ENCODE results near the gene UBE2S. TPM values are rescaled to one million over a fixed set of nuclear protein-coding genes. Genes with fewer than 3 reads are reported as not detected.

UBE2S gene
- total RNA-seq, 1 donor from 2014 or later = 82.6 TPM

DNA sequence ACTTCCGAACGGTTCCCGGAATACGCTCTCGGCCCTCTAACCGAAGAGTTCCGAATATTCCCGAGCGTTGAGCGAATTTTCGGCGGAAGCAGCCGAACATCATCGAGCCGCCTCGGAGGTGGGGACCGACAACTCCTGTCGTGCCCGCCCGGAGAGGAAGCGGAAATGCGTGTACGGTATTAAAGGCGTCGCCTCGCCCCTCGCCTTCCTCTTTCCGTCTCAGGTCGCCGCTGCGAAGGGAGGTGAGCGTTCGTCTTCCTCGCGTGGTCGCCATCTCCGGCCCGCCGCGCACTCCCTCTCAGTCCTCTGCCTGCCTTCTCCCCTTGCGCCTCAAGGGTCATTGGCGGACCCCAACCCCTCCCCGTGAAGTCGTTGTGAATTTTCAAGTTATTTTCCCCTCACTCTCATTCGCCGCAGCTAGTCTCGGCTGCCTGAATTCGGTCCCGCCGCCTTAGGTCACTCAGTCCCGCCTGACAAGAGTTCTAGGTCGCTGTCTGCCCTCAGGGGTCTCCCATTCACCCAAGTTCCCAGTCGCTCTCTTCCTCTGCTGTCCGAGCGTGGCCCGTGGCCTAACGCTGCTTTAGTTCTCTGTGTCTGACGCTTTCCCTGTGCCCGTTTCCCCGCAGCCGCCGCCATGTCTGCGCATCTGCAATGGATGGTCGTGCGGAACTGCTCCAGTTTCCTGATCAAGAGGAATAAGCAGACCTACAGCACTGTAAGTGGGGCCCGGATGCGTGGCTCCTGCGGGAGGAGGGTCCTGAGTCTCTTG is 21.7 kb downstream of the UBE2S start, which contains the start of gene RPL28:
Gene RPL28 (plus strand): TSS at position 209 of the 769 bp plus-strand sequence. CDS start 426 bp downstream, at position 635.
- peak within 1 kb of the TSS; percentile 68 to 91 for H3K4me3 ChIP-seq
- H3K36me3 ChIP-seq = peaks cover 28 to 32% of the 10 kb centered on the region in 2 donors
- peak; percentile 92 to 99 for DNase-seq (ENCODE audit: low spot score in 2 of 2)
- no peaks in the 10 kb centered on the region for H3K9me3 ChIP-seq
- H3K27ac ChIP-seq = peak within 1 kb of the TSS; percentile 92 to 93
- no peak for TF ChIP-seq CTCF (IDR thresholded peaks at IDR 0.05)
- H3K4me1 ChIP-seq = peaks cover 11 to 39% of the 10 kb centered on the region in 2 donors
- no peaks in the 10 kb centered on the region for H3K27me3 ChIP-seq
- intact Hi-C loops (cut with DNase I) = loop anchor here (1.0 to 10.0 kb wide), 8 partner anchors 21 to 261 kb away; partner anchors contain the start of genes CCDC106, HSPBP1, ISOC2 and KMT5C

GRCh38 chr19:55384920-55385723 is 22.5 kb downstream of the UBE2S start:
- Histone ChIP-seq H3K4me3 (peak overlapping the region; percentile 68 to 91), H3K9me3 (no peaks in the 10 kb centered on the region), H3K27me3 (no peaks in the 10 kb centered on the region), H3K27ac (peak overlapping the region; percentile 92 to 93), H3K4me1 (peaks cover 11 to 39% of the 10 kb centered on the region in 2 donors), H3K36me3 (peaks cover 25 to 27% of the 10 kb centered on the region in 2 donors)
- intact Hi-C loops (cut with DNase I) = loop anchor here (1.0 to 10.0 kb wide), 7 partner anchors 46 to 262 kb away; partner anchors contain the start of genes CCDC106, HSPBP1, ISOC2 and KMT5C
- TF ChIP-seq CTCF (IDR thresholded peaks at IDR 0.05) = no peak
- DNase-seq (ENCODE audit: low spot score in 2 of 2) = peak; percentile 89 to 98

- intact Hi-C loops (cut with DNase I) = loop anchor here (2.0 to 10.0 kb wide), 3 partner anchors 76 to 200 kb away; partner anchors contain the start of genes ISOC2 and ZNF579
- Histone ChIP-seq H3K4me3 (peak within 1 kb of the TSS; percentile 68 to 91), H3K4me1 (peaks cover 11 to 39% of the 10 kb centered on the region in 2 donors), H3K9me3 (no peaks in the 10 kb centered on the region), H3K36me3 (peaks cover 20 to 23% of the 10 kb centered on the region in 2 donors), H3K27me3 (no peaks in the 10 kb centered on the region), H3K27ac (peak within 1 kb of the TSS; percentile 92 to 93)
- DNase-seq (ENCODE audit: low spot score in 2 of 2) = no peak
- peak in 1 of 3 experiments; percentile 2 for TF ChIP-seq CTCF (IDR thresholded peaks at IDR 0.05)
Measured at GRCh38 chr19:55384131-55384919, 23.3 kb downstream of the UBE2S start, which contains the start of gene TMEM238. TMEM238 (minus strand) TSS chr19:55384292; CDS start chr19:55384259, 33 bp downstream.

- peaks cover 11 to 35% of the 10 kb centered on the region in 2 donors for H3K4me1 ChIP-seq
- H3K27ac ChIP-seq = peak overlapping the region; percentile 42 to 92
- peaks cover 12 to 15% of the 10 kb centered on the region in 2 donors for H3K36me3 ChIP-seq
- DNase-seq (ENCODE audit: low spot score in 2 of 2) = peak in 1 of 2 donors; percentile 78
- TF ChIP-seq CTCF (IDR thresholded peaks at IDR 0.05) = peak in 2 of 3 experiments; percentile 17 to 27
- H3K9me3 ChIP-seq = no peaks in the 10 kb centered on the region
- intact Hi-C loops (cut with DNase I) = loop anchor here (2.0 to 10.0 kb wide), 3 partner anchors 77 to 201 kb away; partner anchors contain the start of genes ISOC2 and ZNF579
- no peaks in the 10 kb centered on the region for H3K27me3 ChIP-seq
- peak overlapping the region; percentile 48 to 68 for H3K4me3 ChIP-seq
Measured at GRCh38 chr19:55383279-55384130, 24.1 kb downstream of the UBE2S start.

Data from ascending aorta (tissue), 2 donors.